ENCODE results near the gene EVA1C.

EVA1C gene

DNA sequence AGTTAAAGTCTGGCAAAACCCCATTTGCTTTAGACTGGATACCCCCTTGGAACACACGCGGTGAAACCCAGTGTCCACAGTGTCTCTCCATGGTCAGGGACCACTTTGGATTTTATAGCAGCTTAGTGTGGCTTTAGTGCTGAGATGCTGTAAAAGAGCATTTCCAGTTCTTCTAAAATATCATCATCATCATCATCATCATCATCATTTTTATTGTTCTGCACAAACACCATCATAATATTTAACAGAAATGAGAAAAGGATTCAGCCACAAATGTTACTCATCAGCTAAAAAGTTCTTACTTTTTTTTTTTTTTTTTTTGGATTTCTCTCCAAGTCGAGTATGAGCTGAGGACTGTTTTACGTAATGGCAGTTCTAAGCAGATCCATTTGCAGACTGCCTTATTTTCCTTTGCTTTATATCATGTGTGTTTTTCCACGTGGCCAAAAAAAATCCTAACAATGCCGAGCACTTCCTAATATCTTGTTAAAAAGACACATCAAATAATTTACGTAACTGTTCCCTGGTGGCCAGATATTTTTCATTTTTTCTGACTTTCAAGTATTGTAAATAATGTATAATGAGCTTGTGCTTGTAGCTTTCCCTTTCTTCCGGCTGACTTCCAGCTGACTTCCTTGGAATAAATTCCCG, 62.8 kb downstream of the EVA1C start:
- no peak for DNase-seq (ENCODE audit: low spot score)
- no peak for TF ChIP-seq CTCF (IDR thresholded peaks at IDR 0.05; ENCODE audit: extremely low read depth, insufficient read depth, missing control alignments)
- in situ Hi-C loops (cut with MboI; ENCODE audit: low pct_unique_long_range_greater_than_20kb, low sequenced_read_pairs, unreplicated experiment) = no loop called here

GRCh38 chr21:32476661-32477423, 64.3 kb downstream of the EVA1C start:
- TF ChIP-seq CTCF (IDR thresholded peaks at IDR 0.05; ENCODE audit: extremely low read depth, insufficient read depth, missing control alignments) = no peak
- in situ Hi-C loops (cut with MboI; ENCODE audit: low pct_unique_long_range_greater_than_20kb, low sequenced_read_pairs, unreplicated experiment) = no loop called here
- DNase-seq (ENCODE audit: low spot score) = no peak

DNA sequence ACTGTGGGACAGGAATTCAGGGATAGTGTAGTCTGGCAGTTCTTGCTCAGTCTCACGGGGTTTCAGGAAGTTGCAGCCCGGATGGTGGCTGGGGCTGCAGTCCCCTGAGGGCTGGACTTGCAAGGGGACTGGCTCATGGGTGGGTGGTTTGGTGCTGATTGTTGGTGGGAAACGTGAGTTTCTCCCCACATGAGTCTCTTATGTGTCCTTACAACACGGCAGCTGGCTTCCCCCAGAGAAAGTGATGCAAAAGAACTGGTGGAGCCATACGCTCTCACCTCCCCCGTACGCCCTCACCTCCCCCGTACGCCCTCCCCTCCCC, 64.9 kb downstream of the EVA1C start:
- DNase-seq (ENCODE audit: low spot score) = no peak
- no peak for TF ChIP-seq CTCF (IDR thresholded peaks at IDR 0.05; ENCODE audit: extremely low read depth, insufficient read depth, missing control alignments)
- in situ Hi-C loops (cut with MboI; ENCODE audit: low pct_unique_long_range_greater_than_20kb, low sequenced_read_pairs, unreplicated experiment) = no loop called here

GRCh38 chr21:32481875-32482408, 69.4 kb downstream of the EVA1C start:
- no peak for DNase-seq (ENCODE audit: low spot score)
- TF ChIP-seq CTCF (IDR thresholded peaks at IDR 0.05; ENCODE audit: extremely low read depth, insufficient read depth, missing control alignments) = no peak
- in situ Hi-C loops (cut with MboI; ENCODE audit: low pct_unique_long_range_greater_than_20kb, low sequenced_read_pairs, unreplicated experiment) = no loop called here

DNA sequence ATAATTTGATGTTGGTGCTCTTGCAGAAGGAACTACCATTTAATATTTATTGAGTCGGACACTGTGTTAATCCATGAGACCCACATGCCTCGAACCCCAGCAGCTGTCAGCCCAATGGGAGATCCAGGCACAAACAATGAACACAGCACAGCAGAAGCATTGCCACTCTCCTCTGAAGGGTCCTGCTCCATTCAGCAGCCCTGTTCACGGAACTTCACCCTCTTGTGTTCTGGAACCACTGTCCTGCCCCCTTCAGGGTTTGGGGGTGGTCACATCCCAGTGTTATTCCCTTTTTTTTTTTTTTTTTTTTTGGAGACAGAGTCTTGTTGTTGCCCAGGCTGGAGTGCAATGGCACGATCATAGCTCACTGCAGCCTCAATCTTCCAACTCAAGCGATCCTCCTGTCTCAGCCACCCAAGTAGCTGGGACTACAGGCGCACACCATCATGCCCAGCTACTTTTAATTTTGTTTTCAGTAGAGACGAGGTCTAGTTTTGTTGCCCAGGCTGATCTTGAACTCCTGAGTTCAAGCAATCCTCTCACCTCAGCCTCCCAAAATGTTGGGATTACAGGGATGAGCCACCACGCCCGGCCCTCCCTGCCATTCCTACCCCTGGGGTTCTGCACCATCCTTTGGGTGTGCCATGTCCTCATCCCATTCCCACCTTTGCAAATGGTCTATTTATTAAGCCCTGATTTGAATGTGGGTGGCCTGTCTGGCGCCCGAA, 70.2 kb downstream of the EVA1C start:
- TF ChIP-seq CTCF (IDR thresholded peaks at IDR 0.05; ENCODE audit: extremely low read depth, insufficient read depth, missing control alignments) = no peak
- in situ Hi-C loops (cut with MboI; ENCODE audit: low pct_unique_long_range_greater_than_20kb, low sequenced_read_pairs, unreplicated experiment) = no loop called here

GRCh38 chr21:32483293-32483595, 70.7 kb downstream of the EVA1C start:
- in situ Hi-C loops (cut with MboI; ENCODE audit: low pct_unique_long_range_greater_than_20kb, low sequenced_read_pairs, unreplicated experiment) = no loop called here
- DNase-seq (ENCODE audit: low spot score) = no peak
- no peak for TF ChIP-seq CTCF (IDR thresholded peaks at IDR 0.05; ENCODE audit: extremely low read depth, insufficient read depth, missing control alignments)

More for the DNA sequence above, 70.2 kb downstream of the EVA1C start:
- DNase-seq (ENCODE audit: low spot score) = no peak

Measured in GM13977 (cell line).